ENCODE results near the gene IGF1R.

GRCh38 chr15:98997755-98998154 is 349.4 kb downstream of the IGF1R start:
- no peak for TF ChIP-seq CTCF (IDR thresholded peaks at IDR 0.05)
- no peak for TF ChIP-seq POLR2A (IDR thresholded peaks at IDR 0.05)
